DND-41 (cell line): ENCODE results near the gene NXN.

Source experiments
- ATAC-seq: fragments of 200-7000 bp; cut with Tn5 transposase; 3 replicates; pipeline ENCODE4 v1.9.1; 2021; ENCODE audit warnings: low read depth; ENCODE audit not compliant: insufficient read depth
- DNase-seq: peaks from one replicate; pipeline ENCODE4 v3.0.0-alpha.2; 2020
- H2AFZ ChIP-seq: 2 replicates; pipeline ENCODE4 v1.6.0; 2012; ENCODE audit warnings: low read depth, low read length
- H3K27ac ChIP-seq: 2 replicates; pipeline ENCODE4 v1.5.1; 2012; ENCODE audit warnings: low read length, inconsistent platforms
- H3K27me3 ChIP-seq: fragments of 200-600 bp; sonication (generic); 2 replicates; pipeline ENCODE4 v1.6.0; 2012; ENCODE audit warnings: low read length, mild to moderate bottlenecking, inconsistent platforms; ENCODE audit not compliant: insufficient read depth, poor library complexity
- H3K36me3 ChIP-seq: 2 replicates; pipeline ENCODE4 v1.5.1; 2012; ENCODE audit warnings: low read length, inconsistent platforms; ENCODE audit not compliant: insufficient read depth
- H3K4me1 ChIP-seq: 2 replicates; pipeline ENCODE4 v1.5.1; 2012; ENCODE audit warnings: mild to moderate bottlenecking, low read length; ENCODE audit not compliant: insufficient read depth
- H3K4me2 ChIP-seq: 2 replicates; pipeline ENCODE4 v1.6.0; 2012; ENCODE audit warnings: mild to moderate bottlenecking, moderate library complexity, low read length, inconsistent platforms; ENCODE audit not compliant: insufficient read depth
- H3K4me3 ChIP-seq, 2 experiments: fragments of 200-600 bp in 1 of 2; shearing (Covaris generic) in 1 of 2; 2 replicates each; pipeline ENCODE4 v1.5.1; 2012 to 2016; ENCODE audit warnings: inconsistent platforms in 2 of 2, low read length in 2 of 2, mild to moderate bottlenecking in 2 of 2, low read depth in 1 of 2, moderate library complexity in 1 of 2
- H3K79me2 ChIP-seq: 2 replicates; pipeline ENCODE4 v1.6.0; 2012; ENCODE audit warnings: low read length, inconsistent platforms; ENCODE audit not compliant: insufficient read depth
- H3K9ac ChIP-seq: 2 replicates; pipeline ENCODE4 v1.6.0; 2012; ENCODE audit warnings: low read depth, mild to moderate bottlenecking, inconsistent platforms, low read length, moderate library complexity
- H3K9me3 ChIP-seq: 2 replicates; pipeline ENCODE4 v1.5.1; 2012; ENCODE audit warnings: low read length, moderate library complexity, mild to moderate bottlenecking, inconsistent platforms; ENCODE audit not compliant: insufficient read depth, severe bottlenecking
- H4K20me1 ChIP-seq: 2 replicates; pipeline ENCODE4 v1.6.0; 2012; ENCODE audit warnings: low read length; ENCODE audit not compliant: insufficient read depth
- EZH2 ChIP-seq: IDR thresholded peaks from 3 replicates; pipeline ENCODE4 v1.6.1; 2012; ENCODE audit warnings: borderline replicate concordance, low read depth, mild to moderate bottlenecking, moderate library complexity, low read length, inconsistent platforms; ENCODE audit not compliant: severe bottlenecking
- TF ChIP-seq, protein P1 (sequence below): IDR thresholded peaks from 2 replicates; pipeline ENCODE4 v1.5.1; 2012; ENCODE audit warnings: borderline replicate concordance, low read length, moderate library complexity, mild to moderate bottlenecking; ENCODE audit not compliant: poor library complexity, severe bottlenecking; ENCODE audit errors: extremely low read depth

The NXN gene

DNA sequence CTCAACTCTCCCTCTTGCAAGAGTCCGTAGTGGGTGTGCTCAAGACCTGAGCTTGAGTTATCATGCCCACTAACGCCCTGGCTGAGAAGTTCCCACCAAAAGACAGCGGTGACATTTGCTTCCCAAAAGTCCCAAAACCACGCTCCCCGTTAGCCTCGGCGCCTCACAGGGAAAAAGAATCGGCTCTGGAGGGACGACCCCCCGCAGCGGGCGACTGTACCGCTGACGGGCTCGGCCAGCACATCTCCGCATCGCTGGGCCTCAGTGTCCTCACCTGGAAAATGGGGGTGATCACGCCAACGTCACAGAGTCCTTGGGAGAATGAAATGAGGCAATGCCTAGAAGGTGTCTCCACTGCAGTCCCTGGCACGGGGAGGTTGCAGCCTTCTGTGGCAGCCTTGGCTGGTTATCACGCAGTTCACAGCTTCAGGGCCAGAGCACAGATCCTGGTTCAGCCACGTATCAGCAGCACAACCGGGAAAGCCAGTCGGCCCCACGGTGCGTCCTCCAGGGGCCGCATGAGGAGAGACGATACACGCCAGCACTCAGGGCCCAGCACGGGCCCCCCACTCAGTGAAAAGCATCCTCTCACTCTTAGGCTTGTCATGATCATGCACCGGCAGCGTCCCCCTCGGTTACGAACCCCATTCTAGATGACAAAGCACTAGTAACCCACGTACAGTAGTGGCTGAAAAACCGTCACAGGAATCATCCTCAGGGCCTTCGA lies 32.9 kb downstream of the NXN start:
- Histone ChIP-seq H3K36me3 (no peaks in the 10 kb centered on the region), H3K27ac (no peak overlapping the region), H4K20me1 (no peaks in the 10 kb centered on the region; the same call in 1 of the 2 replicates), H2AFZ (no peak overlapping the region), H3K4me1 (no peaks in the 10 kb centered on the region), H3K4me2 (no peak overlapping the region), H3K27me3 (no peaks in the 10 kb centered on the region), H3K9me3 (no peaks in the 10 kb centered on the region), H3K79me2 (no peaks in the 10 kb centered on the region), H3K4me3 (no peak overlapping the region), H3K9ac (no peak overlapping the region)
- DNase-seq: no peak
- ATAC-seq: no peak
- no peak for TF ChIP-seq EZH2
- TF ChIP-seq, protein P1, sequence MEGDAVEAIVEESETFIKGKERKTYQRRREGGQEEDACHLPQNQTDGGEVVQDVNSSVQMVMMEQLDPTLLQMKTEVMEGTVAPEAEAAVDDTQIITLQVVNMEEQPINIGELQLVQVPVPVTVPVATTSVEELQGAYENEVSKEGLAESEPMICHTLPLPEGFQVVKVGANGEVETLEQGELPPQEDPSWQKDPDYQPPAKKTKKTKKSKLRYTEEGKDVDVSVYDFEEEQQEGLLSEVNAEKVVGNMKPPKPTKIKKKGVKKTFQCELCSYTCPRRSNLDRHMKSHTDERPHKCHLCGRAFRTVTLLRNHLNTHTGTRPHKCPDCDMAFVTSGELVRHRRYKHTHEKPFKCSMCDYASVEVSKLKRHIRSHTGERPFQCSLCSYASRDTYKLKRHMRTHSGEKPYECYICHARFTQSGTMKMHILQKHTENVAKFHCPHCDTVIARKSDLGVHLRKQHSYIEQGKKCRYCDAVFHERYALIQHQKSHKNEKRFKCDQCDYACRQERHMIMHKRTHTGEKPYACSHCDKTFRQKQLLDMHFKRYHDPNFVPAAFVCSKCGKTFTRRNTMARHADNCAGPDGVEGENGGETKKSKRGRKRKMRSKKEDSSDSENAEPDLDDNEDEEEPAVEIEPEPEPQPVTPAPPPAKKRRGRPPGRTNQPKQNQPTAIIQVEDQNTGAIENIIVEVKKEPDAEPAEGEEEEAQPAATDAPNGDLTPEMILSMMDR: no peak

DNA sequence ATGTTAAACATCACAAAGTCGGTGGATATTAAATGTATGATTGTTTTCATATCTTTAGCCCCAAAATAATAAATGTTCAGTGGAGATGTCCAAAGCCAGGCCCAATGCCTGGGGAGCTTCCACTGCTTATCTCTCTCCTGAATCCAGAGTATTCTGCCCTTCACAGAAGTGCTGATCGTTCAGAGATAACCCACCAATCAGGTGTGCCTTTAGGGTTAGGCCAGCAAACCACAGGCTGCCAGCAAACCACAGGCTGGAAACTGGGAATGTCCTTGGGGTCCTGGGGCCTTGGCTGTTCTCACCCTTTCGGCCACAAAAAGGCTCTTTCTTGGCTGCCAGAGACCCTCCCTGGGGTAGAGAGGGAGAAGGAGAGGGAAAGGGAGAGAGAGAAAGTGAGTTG lies 33.9 kb downstream of the NXN start:
- H3K4me3 ChIP-seq: no peak overlapping the region
- no peak overlapping the region for H3K4me2 ChIP-seq
- H3K27ac ChIP-seq: no peak overlapping the region
- H3K36me3 ChIP-seq: no peaks in the 10 kb centered on the region
- no peaks in the 10 kb centered on the region for H3K9me3 ChIP-seq
- H3K27me3 ChIP-seq: no peaks in the 10 kb centered on the region
- no peak overlapping the region for H2AFZ ChIP-seq
- H3K4me1 ChIP-seq: no peaks in the 10 kb centered on the region
- H3K9ac ChIP-seq: no peak overlapping the region
- no peak for DNase-seq
- no peak for TF ChIP-seq EZH2
- TF ChIP-seq, protein P1: no peak
- ATAC-seq: no peak
- H3K79me2 ChIP-seq: no peaks in the 10 kb centered on the region
- H4K20me1 ChIP-seq: no peaks in the 10 kb centered on the region; the same call in 1 of the 2 replicates

DNA sequence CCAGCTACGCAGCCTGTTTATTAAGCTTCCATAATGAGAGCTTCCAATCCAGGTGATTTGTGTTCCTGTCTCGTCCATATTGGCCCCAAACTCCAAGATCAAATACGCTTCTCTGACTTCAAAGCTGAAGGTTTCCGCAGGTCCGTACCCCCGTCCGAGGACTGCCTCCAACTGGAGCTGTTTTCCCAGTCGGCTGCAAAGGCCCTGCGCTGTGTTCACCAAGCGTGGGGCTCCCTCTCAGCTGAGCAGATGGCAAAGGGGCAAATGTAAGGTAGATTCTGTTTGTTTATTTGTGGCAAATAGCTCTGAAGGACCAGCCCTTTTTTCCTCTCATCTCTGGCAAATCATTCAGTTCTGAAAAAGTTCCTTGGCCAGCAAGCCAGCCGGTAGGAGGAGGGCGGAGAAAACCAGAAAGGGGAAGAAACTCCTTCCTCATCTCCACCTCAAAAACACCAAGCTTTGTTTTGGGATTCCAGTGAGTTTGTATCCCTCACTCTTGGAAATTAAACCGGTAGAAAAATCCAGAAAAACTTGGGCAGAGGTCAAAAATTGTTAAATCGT lies 35.2 kb downstream of the NXN start:
- no peaks in the 10 kb centered on the region for H3K27me3 ChIP-seq
- no peaks in the 10 kb centered on the region for H3K36me3 ChIP-seq
- no peak overlapping the region for H2AFZ ChIP-seq
- no peaks in the 10 kb centered on the region for H4K20me1 ChIP-seq
- no peaks in the 10 kb centered on the region for H3K9me3 ChIP-seq
- H3K79me2 ChIP-seq: no peaks in the 10 kb centered on the region
- no peak overlapping the region for H3K27ac ChIP-seq
- no peak overlapping the region for H3K4me3 ChIP-seq
- no peak overlapping the region for H3K4me2 ChIP-seq
- ATAC-seq (no peak), DNase-seq (no peak)
- TF ChIP-seq, protein P1: no peak
- no peak for TF ChIP-seq EZH2
- H3K9ac ChIP-seq: no peak overlapping the region
- H3K4me1 ChIP-seq: no peaks in the 10 kb centered on the region
